AG09309 (cell line): ENCODE results near the gene B4GALT5.
A peak's percentile ranks its signal among the peaks of the same experiment; 100 is the strongest.
"Not testable (repeated sequence)": the region's sequence is repeated elsewhere in the genome, so short reads cannot be mapped to it uniquely, and the experiment has no call there.

ENCODE experiments used
- DNase-seq: peaks from one replicate; pipeline ENCODE4 v3.0.0-alpha.2; 2010; ENCODE audit warnings: low read depth
- H3K4me3 ChIP-seq: 2 replicates; pipeline ENCODE4 v1.5.1; 2011; ENCODE audit warnings: mild to moderate bottlenecking, low read depth, low read length, moderate library complexity; ENCODE audit not compliant: control insufficient read depth
- CTCF ChIP-seq: IDR thresholded peaks from 2 replicates; pipeline ENCODE4 v1.5.1; 2011; ENCODE audit warnings: mild to moderate bottlenecking, low read depth, low read length, inconsistent platforms; ENCODE audit not compliant: insufficient read depth, control insufficient read depth; ENCODE audit errors: missing control alignments

Gene B4GALT5

GRCh38 chr20:49675368-49676151 is 38.1 kb downstream of the B4GALT5 start:
- no peak for DNase-seq
- no peak overlapping the region for H3K4me3 ChIP-seq
- no peak for TF ChIP-seq CTCF

DNA sequence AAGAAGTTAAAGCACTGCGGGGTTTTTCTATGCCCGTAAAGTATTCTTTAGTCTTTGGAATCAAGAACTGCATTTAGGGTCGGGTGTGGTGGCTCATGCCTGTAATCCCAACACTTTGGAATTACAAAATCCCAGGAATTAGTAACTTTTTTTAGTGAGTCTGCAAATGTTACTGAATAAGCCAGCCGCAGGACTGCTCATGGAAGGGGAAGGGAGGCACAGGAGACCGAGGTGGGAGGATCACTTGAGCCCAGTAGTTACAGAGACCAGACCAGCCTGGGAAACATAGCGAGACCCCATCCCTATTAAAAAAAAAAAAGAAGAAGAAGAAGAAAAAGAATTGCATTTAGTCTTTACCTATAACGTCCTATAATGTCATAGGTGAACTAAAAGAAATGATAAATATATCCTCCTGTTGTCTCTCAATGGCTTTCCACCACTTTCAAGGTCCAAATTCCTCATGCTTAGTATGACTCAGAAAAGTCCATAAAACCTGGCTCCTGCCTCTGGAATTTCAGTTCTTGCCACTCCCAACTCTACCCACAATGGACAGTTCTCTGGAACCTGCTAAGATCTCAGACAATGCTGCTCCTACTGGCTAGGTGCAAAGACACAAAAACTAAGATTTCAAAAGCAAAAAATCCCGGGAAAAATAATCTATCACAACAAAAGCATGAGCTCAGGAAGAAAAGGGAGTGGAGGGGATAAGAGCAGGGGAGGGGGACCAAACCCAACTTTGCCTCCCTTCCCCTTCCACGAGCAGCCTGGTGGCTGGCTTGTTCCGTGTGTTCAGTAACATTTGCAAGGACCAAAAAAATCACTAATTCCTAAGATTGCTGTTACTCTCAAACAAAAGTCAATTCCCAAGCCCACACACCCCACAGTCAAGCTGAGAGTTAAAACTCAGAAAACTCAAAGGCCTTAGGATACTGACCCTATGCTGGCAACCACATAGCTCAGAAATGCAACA is 39.0 kb downstream of the B4GALT5 start:
- TF ChIP-seq CTCF, result peak; percentile 18
- DNase-seq, result peak; percentile 43
- H3K4me3 ChIP-seq, result no peak overlapping the region

- no peak for TF ChIP-seq CTCF
- DNase-seq, result no peak
- no peak overlapping the region for H3K4me3 ChIP-seq
Measured at GRCh38 chr20:49672096-49672664, 41.5 kb downstream of the B4GALT5 start.

- TF ChIP-seq CTCF, result no peak
- DNase-seq, result no peak
- no peak overlapping the region for H3K4me3 ChIP-seq
Measured at GRCh38 chr20:49671433-49671832, 42.2 kb downstream of the B4GALT5 start.

DNA sequence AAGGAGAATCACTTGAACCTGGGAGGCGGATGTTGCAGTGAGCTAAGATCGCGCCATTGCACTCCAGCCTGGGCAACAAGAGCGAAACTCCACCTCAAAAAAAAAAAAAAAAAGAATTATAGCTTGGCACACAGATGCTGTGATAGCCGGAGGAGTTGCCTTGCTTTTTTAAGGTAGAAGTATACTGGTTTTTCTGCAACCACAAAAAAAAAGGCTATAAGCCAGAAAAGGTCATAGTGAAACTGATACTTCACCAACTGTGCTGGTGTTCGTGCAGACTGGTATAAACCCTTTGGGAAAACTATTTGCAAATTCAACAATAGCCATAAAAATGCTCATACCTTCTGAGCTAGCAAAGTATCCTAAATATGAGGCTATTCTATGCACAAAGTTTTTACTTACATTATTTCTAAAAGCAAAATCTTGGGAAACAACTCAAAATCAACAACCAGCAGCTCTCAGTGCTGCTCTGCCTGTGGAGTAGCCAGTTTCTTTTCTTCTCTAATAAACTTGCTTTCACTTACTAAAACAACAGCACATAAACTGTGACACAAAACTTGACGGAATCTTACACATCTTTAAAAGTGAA is 44.0 kb downstream of the B4GALT5 start:
- no peak overlapping the region for H3K4me3 ChIP-seq
- TF ChIP-seq CTCF, result no peak
- DNase-seq, result no peak

GRCh38 chr20:49668878-49669195 is 44.8 kb downstream of the B4GALT5 start:
- not testable (repeated sequence) for H3K4me3 ChIP-seq, DNase-seq
